ENCODE results near the gene DDX55.

Gene DDX55, protein sequence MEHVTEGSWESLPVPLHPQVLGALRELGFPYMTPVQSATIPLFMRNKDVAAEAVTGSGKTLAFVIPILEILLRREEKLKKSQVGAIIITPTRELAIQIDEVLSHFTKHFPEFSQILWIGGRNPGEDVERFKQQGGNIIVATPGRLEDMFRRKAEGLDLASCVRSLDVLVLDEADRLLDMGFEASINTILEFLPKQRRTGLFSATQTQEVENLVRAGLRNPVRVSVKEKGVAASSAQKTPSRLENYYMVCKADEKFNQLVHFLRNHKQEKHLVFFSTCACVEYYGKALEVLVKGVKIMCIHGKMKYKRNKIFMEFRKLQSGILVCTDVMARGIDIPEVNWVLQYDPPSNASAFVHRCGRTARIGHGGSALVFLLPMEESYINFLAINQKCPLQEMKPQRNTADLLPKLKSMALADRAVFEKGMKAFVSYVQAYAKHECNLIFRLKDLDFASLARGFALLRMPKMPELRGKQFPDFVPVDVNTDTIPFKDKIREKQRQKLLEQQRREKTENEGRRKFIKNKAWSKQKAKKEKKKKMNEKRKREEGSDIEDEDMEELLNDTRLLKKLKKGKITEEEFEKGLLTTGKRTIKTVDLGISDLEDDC

DNA sequence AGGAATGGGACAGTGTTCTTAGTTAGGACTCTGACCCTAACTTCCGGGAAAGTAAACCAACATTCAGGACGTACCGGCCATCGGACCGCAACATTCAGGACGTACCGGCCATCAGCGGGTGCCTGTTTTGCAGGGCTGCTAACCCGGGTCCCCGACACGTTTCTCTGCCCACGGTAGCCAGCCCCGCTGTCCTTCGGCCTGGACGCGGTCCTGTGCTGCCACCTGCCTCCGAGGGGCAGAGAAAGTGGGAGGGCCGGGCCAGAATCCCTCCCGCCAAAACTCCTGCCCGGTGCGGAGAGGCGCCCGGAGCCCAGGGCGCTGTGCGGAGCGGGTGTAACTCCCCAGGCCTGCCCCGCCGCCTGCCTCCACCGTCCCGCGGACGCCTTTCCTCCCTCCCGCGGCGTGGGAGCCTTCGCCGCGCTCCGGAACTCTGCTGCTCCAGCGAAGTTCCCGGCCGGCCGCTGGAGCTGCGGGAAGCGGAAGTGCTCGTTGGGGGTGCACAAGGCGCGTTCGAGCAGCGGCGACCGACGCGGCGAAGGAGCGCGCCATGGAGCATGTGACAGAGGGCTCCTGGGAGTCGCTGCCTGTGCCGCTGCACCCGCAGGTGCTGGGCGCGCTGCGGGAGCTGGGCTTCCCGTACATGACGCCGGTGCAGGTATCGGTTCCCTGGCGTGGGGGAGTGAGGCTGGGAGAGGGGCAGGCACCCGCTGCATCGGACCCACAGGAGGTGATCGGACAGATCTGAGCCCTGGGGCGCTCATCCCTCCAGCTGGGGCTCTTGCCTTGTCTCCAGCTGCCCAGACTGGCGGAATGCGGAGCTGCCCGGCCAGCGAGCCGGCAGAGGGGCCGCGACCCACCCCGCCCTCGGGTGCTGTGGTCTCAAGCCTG, at the start of gene DDX55:
Gene DDX55, plus strand, starts transcription at position 498 of the 888 bp plus-strand sequence. Its CDS starts 50 bp downstream, at position 548.
- TF ChIP-seq, protein P1, sequence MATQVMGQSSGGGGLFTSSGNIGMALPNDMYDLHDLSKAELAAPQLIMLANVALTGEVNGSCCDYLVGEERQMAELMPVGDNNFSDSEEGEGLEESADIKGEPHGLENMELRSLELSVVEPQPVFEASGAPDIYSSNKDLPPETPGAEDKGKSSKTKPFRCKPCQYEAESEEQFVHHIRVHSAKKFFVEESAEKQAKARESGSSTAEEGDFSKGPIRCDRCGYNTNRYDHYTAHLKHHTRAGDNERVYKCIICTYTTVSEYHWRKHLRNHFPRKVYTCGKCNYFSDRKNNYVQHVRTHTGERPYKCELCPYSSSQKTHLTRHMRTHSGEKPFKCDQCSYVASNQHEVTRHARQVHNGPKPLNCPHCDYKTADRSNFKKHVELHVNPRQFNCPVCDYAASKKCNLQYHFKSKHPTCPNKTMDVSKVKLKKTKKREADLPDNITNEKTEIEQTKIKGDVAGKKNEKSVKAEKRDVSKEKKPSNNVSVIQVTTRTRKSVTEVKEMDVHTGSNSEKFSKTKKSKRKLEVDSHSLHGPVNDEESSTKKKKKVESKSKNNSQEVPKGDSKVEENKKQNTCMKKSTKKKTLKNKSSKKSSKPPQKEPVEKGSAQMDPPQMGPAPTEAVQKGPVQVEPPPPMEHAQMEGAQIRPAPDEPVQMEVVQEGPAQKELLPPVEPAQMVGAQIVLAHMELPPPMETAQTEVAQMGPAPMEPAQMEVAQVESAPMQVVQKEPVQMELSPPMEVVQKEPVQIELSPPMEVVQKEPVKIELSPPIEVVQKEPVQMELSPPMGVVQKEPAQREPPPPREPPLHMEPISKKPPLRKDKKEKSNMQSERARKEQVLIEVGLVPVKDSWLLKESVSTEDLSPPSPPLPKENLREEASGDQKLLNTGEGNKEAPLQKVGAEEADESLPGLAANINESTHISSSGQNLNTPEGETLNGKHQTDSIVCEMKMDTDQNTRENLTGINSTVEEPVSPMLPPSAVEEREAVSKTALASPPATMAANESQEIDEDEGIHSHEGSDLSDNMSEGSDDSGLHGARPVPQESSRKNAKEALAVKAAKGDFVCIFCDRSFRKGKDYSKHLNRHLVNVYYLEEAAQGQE (IDR thresholded peaks at IDR 0.05; ENCODE audit: low read depth): no peak
- TF ChIP-seq YY1 (IDR thresholded peaks at IDR 0.05; ENCODE audit: low read depth): peak; percentile 81
- TF ChIP-seq TCF12 (IDR thresholded peaks at IDR 0.05; ENCODE audit: low read depth): peak; percentile 86
- TF ChIP-seq FOXM1 (IDR thresholded peaks at IDR 0.05; ENCODE audit: borderline replicate concordance, low read depth): no peak
- peak; percentile 98 for TF ChIP-seq TAF1 (IDR thresholded peaks at IDR 0.05; ENCODE audit: low read depth)
- TF ChIP-seq, protein P2, sequence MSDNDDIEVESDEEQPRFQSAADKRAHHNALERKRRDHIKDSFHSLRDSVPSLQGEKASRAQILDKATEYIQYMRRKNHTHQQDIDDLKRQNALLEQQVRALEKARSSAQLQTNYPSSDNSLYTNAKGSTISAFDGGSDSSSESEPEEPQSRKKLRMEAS (IDR thresholded peaks at IDR 0.05): peak; percentile 98
- TF ChIP-seq, protein P3, sequence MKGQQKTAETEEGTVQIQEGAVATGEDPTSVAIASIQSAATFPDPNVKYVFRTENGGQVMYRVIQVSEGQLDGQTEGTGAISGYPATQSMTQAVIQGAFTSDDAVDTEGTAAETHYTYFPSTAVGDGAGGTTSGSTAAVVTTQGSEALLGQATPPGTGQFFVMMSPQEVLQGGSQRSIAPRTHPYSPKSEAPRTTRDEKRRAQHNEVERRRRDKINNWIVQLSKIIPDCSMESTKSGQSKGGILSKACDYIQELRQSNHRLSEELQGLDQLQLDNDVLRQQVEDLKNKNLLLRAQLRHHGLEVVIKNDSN (IDR thresholded peaks at IDR 0.05): peak; percentile 84
- TF ChIP-seq CREB1 (IDR thresholded peaks at IDR 0.05; ENCODE audit: low read depth): peak; percentile 66
- TF ChIP-seq ZBTB7A (IDR thresholded peaks at IDR 0.05; ENCODE audit: low read depth): no peak
- TF ChIP-seq CEBPB (IDR thresholded peaks at IDR 0.05): no peak
- TF ChIP-seq RAD21 (IDR thresholded peaks at IDR 0.05; ENCODE audit: low read depth): peak; percentile 52; the same call in 1 of the 2 replicates
- no peak for TF ChIP-seq EGR1 (IDR thresholded peaks at IDR 0.05)
- peak; percentile 54; the same call in 1 of the 2 replicates for TF ChIP-seq TEAD4 (IDR thresholded peaks at IDR 0.05)
- TF ChIP-seq NFIC (IDR thresholded peaks at IDR 0.05): peak; percentile 27; the same call in 1 of the 2 replicates
- TF ChIP-seq EP300 (IDR thresholded peaks at IDR 0.05; ENCODE audit: borderline replicate concordance): peak; percentile 32; the same call in 1 of the 2 replicates

DNA sequence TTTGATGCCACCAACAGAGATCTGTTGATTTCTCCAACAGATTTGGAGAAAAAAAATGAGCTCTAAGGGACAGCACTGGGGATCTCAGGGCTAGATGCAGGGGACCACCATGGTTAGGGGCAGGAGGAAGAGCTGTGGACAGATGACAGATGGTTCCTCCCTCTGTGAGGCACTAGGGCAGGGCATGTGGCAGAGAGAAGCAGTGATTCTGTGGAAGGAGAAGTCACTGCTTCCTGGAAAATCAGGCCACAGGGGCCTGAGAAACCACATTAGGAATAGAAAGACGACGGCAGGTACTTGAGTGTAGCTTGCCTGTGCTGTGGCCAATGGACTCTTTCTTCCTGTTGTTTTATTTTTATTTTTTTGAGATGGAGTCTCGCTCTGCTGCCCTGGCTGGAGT, 42.4 kb upstream of the DDX55 start:
- TF ChIP-seq RAD21 (IDR thresholded peaks at IDR 0.05; ENCODE audit: low read depth) (no peak), CREB1 (IDR thresholded peaks at IDR 0.05; ENCODE audit: low read depth) (no peak), NFIC (IDR thresholded peaks at IDR 0.05) (no peak), TEAD4 (IDR thresholded peaks at IDR 0.05) (no peak), YY1 (IDR thresholded peaks at IDR 0.05; ENCODE audit: low read depth) (no peak), ZBTB7A (IDR thresholded peaks at IDR 0.05; ENCODE audit: low read depth) (no peak), TCF12 (IDR thresholded peaks at IDR 0.05; ENCODE audit: low read depth) (no peak), EGR1 (IDR thresholded peaks at IDR 0.05) (no peak), CEBPB (IDR thresholded peaks at IDR 0.05) (no peak), FOXM1 (IDR thresholded peaks at IDR 0.05; ENCODE audit: borderline replicate concordance, low read depth) (no peak)
- TF ChIP-seq, protein P2 (IDR thresholded peaks at IDR 0.05): no peak
- TF ChIP-seq, protein P1 (IDR thresholded peaks at IDR 0.05; ENCODE audit: low read depth): no peak
- TF ChIP-seq, protein P3 (IDR thresholded peaks at IDR 0.05): no peak

DNA sequence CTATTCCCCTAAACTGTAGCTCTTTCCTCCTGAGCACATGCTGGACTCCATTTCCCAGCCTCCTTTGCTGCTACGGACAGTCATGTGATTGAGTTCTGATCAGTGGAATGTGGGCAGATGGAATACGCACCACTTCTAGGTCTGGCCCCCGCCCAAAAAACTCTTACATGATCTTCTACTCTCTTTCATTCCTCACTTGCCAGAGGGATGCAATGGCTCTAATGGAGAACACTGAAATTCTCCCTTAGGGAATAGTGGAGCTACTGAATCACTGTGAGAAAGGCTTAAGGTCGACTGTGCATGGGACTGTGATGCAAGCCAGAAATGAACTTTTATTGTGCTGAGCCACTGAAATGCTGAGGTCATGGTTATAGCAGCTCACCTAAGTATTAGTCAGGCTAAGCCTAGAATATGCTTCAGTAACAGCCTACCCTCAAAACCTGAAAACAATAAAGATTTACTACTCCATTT, 30.5 kb upstream of the DDX55 start:
- TF ChIP-seq TEAD4 (IDR thresholded peaks at IDR 0.05): peak; percentile 70
- no peak for TF ChIP-seq CREB1 (IDR thresholded peaks at IDR 0.05; ENCODE audit: low read depth)
- TF ChIP-seq, protein P2 (IDR thresholded peaks at IDR 0.05): no peak
- TF ChIP-seq, protein P3 (IDR thresholded peaks at IDR 0.05): peak; percentile 96

DNA sequence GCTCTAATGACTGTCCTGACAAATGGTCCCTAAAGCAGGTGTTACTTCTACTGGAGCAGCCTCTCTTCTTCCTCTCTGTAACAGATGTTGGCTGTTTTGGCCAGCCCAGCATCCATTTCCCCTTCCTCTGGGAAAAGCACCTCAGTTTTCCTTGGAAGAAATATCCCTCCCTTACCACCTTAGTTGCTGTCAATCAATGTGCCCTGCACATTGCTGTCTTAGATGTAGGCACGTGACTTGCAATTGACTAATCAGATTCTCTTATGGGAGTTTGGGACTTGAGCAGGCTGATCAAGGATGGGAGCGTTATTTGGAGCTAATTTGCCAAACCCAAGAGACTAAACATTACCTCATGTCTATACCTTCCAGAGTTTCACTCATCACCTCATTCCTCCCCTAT, 29.5 kb upstream of the DDX55 start:
- TF ChIP-seq, protein P1 (IDR thresholded peaks at IDR 0.05; ENCODE audit: low read depth): no peak
- no peak for TF ChIP-seq YY1 (IDR thresholded peaks at IDR 0.05; ENCODE audit: low read depth)
- TF ChIP-seq FOXM1 (IDR thresholded peaks at IDR 0.05; ENCODE audit: borderline replicate concordance, low read depth): no peak
- TF ChIP-seq TEAD4 (IDR thresholded peaks at IDR 0.05): no peak
- TF ChIP-seq EP300 (IDR thresholded peaks at IDR 0.05; ENCODE audit: borderline replicate concordance): no peak
- TF ChIP-seq RAD21 (IDR thresholded peaks at IDR 0.05; ENCODE audit: low read depth): no peak
- TF ChIP-seq TCF12 (IDR thresholded peaks at IDR 0.05; ENCODE audit: low read depth): no peak
- TF ChIP-seq CREB1 (IDR thresholded peaks at IDR 0.05; ENCODE audit: low read depth): no peak
- TF ChIP-seq TAF1 (IDR thresholded peaks at IDR 0.05; ENCODE audit: low read depth): no peak
- TF ChIP-seq, protein P3 (IDR thresholded peaks at IDR 0.05): no peak
- TF ChIP-seq, protein P2 (IDR thresholded peaks at IDR 0.05): no peak
- no peak for TF ChIP-seq CEBPB (IDR thresholded peaks at IDR 0.05)
- TF ChIP-seq ZBTB7A (IDR thresholded peaks at IDR 0.05; ENCODE audit: low read depth): no peak
- no peak for TF ChIP-seq NFIC (IDR thresholded peaks at IDR 0.05)
- TF ChIP-seq EGR1 (IDR thresholded peaks at IDR 0.05): no peak

Measured in Ishikawa (cell line).